ES-I3 (cell line): ENCODE data around the gene JAZF1.

Experiments used
- H3K36me3 ChIP-seq: 2 replicates; pipeline ENCODE4 v1.6.1; 2013; ENCODE audit warnings: mild to moderate bottlenecking, low read length, control low read depth, moderate library complexity; ENCODE audit not compliant: insufficient read depth
- H3K4me1 ChIP-seq: 2 replicates; pipeline ENCODE4 v1.6.1; 2013; ENCODE audit warnings: mild to moderate bottlenecking, control low read depth, low read length; ENCODE audit not compliant: insufficient read depth
- H3K9ac ChIP-seq: 2 replicates; pipeline ENCODE4 v1.6.1; 2013; ENCODE audit warnings: low read depth, mild to moderate bottlenecking, low read length, moderate library complexity
- H3K9me3 ChIP-seq: 2 replicates; pipeline ENCODE4 v1.6.1; 2013; ENCODE audit warnings: mild to moderate bottlenecking, low read length, moderate library complexity; ENCODE audit not compliant: control insufficient read depth, insufficient read depth

The JAZF1 gene

DNA sequence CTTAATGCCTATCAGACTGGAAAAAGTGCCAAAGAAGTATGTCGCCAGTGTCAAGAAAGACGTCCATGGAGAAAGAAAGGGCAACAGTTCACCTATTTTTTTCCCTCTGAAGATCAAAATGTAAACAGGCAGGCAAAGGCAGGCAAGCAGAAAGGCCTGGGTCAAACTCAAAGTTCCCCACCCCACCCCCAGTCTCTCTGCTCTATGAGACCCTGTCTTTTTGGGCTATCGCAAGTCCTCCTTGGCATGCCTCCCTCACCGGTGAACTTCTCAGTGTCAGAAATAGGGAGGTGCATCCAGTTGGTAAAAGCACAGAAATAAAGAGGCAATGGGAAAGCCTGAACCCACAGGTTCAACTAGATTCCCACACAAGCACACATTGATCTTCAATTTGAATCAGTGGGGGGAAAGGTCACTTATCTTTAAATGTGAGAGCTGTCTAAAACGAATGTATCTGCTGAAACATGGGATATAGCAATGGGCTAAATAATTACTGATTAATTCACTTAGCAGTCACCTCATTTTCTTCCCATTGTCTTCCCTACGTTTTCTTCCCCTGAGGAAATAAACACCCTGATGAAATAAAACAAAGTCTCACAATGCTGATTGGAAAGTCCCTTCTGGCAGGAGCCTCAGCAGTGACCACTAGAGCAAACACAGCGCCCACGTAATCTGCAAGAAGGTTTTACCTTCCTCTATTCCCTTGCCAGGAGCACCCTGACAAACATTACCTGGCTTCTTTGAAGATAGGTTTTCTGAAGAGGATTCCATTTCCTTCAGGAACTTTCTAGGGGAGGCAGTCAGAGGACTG is 31.1 kb downstream of the JAZF1 start:
- Histone ChIP-seq H3K36me3 (no peaks in the 10 kb centered on the region), H3K9me3 (no peaks in the 10 kb centered on the region), H3K4me1 (peaks cover 12% of the 10 kb centered on the region; the same call in 1 of the 2 replicates), H3K9ac (no peak overlapping the region)

DNA sequence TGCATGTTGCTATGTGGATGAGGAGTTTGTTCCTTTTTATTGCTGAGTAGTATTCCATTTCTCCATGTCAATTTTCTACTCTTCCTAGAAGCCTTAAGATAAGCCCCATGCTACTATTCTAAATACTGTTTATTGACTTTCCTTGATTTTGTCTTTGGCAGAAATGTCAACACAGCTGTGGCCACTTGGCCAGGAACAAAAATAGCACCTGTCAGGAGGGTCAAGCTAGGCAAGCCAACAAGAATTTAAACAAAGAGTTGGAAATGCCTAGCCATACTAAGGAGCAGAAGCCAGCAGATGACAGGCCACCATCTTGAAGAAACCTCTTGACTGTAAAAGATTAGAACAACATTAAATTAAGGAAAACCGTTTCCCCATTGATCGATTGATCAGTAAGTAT is 34.7 kb downstream of the JAZF1 start:
- peaks cover 12% of the 10 kb centered on the region; the same call in 1 of the 2 replicates for H3K4me1 ChIP-seq
- H3K36me3 ChIP-seq: no peaks in the 10 kb centered on the region
- no peak overlapping the region for H3K9ac ChIP-seq
- H3K9me3 ChIP-seq: no peaks in the 10 kb centered on the region

DNA sequence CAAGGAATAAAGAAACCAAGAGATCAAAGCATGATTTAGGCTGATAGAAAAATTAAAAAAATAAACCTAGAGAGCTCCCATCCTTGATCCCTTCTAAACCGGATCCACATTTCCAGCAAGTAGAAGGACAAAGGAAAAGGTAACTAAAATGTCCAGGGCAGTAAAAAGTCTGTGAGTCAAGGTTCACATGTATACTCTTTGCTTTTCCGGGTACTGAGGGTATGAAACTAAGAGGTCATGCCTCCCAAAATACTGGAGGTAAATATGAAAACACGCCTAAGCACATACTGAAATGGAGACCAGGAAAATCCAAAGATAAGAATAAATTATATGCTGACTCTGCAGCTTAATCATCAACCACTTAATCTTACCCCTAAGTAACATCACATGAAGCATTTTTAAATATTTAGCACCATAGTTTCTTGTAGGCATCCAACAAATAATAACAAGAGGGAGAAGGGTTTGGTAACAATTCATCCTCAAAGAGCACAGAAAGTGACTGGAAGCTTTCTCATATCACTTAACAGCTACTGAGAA is 35.4 kb downstream of the JAZF1 start:
- Histone ChIP-seq H3K36me3 (no peaks in the 10 kb centered on the region), H3K4me1 (peaks cover 10% of the 10 kb centered on the region; the same call in 1 of the 2 replicates), H3K9me3 (no peaks in the 10 kb centered on the region), H3K9ac (no peak overlapping the region)

DNA sequence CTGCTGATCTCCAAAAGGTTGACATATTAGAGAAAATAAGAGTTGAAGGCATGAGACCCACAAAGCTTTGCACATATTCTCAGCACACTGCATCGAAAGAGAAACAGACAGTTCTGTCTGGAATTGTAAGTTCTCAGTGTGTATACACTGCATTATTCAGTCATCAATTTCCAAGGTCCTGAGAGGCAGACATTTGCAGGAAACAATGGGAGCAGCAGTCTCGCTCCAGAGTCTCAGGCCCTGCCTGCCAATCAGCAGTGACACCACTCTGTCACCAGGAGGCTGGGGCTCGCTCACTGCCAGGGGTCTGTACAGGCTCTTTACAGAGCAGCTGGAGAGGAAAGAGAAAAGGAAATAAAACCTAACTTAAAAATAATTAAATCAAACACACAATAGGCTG is 36.3 kb downstream of the JAZF1 start:
- H3K9me3 ChIP-seq: no peaks in the 10 kb centered on the region
- peaks cover 1% of the 10 kb centered on the region; the same call in 1 of the 2 replicates for H3K4me1 ChIP-seq
- H3K36me3 ChIP-seq: no peaks in the 10 kb centered on the region
- H3K9ac ChIP-seq: no peak overlapping the region

DNA sequence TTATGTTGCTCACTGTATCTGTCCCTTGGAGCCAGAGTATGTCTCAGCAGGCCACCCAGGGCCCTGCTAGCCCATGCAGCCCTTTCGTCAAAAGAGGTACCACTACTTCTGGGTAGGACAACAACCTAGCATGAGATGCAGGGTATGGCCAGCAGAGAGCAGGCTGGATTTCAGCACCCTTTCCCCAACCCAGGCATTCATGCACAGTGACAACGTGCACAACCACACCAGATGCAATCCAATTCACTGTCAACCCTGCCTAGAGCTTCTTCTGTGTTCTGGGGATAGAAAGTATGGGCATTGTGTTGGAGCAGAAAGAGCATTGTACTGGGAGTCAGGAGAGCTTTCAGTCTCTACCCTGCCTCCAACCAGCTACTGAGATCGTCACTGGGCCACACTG is 37.9 kb downstream of the JAZF1 start:
- no peaks in the 10 kb centered on the region for H3K4me1 ChIP-seq
- no peak overlapping the region for H3K9ac ChIP-seq
- H3K9me3 ChIP-seq: no peaks in the 10 kb centered on the region
- H3K36me3 ChIP-seq: no peaks in the 10 kb centered on the region

DNA sequence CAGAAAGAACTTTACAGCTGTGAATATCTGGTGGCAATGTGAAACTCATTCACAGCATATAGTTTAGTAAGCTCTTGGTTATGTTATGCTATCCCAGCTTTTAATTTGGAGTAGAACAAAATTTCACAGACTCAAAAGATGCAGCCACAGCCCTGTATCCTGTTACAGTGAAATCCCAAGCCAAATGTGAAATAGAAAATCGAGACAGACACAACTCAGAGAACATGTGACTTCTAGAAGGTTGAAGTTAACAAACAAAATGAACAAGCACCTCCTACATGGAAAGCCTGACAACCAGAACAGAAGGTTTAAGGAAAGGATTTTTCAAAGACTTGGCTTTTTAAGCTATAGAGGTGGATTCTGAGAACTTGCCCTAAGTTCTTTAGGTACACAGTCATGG is 39.6 kb downstream of the JAZF1 start:
- H3K4me1 ChIP-seq: peaks cover 4% of the 10 kb centered on the region; the same call in 1 of the 2 replicates
- H3K36me3 ChIP-seq: no peaks in the 10 kb centered on the region
- no peaks in the 10 kb centered on the region for H3K9me3 ChIP-seq
- no peak overlapping the region for H3K9ac ChIP-seq

DNA sequence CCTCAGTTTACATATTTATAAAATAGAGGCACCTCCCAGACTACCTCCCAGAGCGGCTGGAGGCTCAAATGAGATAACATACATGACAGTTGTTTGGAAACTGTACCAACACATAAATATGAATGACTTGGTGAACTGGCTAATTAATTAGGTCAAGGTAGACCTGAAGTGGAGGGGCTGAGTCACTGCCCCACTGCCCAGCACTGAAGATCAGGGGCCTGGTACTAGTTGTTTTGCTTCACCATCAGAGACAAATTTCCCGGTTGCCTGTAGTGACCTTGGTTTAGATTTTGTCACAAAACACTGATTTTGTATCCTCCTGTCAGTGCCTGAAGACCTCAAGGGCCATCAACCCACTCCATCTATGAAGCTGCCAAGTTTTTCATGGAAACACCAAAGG is 41.8 kb downstream of the JAZF1 start:
- H3K4me1 ChIP-seq: peaks cover 4% of the 10 kb centered on the region; the same call in 1 of the 2 replicates

DNA sequence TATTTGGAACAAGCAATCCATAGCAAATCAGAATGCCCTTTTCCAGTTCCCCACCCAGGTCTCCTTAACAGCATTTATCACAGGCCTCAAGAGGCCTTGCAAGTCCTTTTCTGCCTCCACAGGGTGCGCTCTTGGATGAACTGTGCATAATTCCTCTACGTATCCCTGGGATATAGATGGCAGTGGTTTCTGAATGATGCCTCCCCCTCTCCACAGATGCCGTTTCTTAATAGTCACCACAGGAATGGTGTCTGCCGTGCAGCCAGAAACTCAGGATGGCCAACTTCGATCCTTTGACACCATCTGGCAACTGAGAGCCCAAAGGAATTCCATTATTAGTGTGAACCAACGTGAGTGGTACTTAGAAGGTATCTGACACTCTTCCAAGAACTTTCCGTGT is 43.1 kb downstream of the JAZF1 start:
- Histone ChIP-seq H3K36me3 (no peaks in the 10 kb centered on the region), H3K9me3 (no peaks in the 10 kb centered on the region), H3K9ac (no peak overlapping the region), H3K4me1 (peaks cover 10% of the 10 kb centered on the region; the same call in 1 of the 2 replicates)

More for the DNA sequence above, 41.8 kb downstream of the JAZF1 start:
- Histone ChIP-seq H3K9ac (no peak overlapping the region), H3K9me3 (no peaks in the 10 kb centered on the region), H3K36me3 (no peaks in the 10 kb centered on the region)

DNA sequence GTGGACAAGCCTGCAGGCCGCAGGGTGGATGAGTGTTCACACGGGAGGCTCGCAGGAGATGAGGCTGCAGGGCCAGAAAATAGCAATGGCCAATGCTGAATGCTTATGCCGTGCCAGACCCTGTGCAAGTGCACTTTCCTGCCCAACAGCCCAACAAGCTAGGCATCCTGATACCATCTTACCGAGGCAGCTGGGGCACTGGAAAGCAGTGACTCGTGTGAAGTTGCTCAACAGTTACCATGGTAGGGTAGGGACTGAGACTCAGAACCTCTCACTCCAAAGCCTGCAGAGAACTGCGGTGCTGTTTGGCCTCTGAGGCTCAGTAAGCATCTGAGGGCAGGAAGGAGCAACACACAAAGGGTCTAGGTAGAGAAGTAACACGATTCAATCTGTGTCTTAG is 43.7 kb downstream of the JAZF1 start:
- Histone ChIP-seq H3K4me1 (peaks cover 10% of the 10 kb centered on the region; the same call in 1 of the 2 replicates), H3K9me3 (no peaks in the 10 kb centered on the region), H3K36me3 (no peaks in the 10 kb centered on the region), H3K9ac (no peak overlapping the region)

DNA sequence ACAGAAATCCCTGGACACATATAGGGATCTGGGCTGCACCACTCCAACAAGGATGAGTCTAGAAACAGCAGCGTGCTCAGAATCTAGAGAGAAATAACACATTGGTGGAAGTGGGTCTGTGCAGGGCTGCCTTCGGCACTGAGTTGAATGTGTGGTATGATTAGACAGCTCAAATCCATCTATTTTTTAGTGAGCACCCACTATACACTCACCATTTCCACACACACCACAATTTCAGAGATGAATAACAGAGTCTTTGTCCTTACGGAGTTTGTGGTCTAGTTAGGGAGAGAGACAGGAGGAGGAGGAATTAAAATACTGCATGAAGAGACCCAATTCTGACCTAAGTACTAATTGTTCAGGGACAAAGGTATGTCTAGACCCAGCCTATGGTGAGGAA is 44.2 kb downstream of the JAZF1 start:
- peaks cover 10% of the 10 kb centered on the region; the same call in 1 of the 2 replicates for H3K4me1 ChIP-seq
- H3K36me3 ChIP-seq: no peaks in the 10 kb centered on the region

DNA sequence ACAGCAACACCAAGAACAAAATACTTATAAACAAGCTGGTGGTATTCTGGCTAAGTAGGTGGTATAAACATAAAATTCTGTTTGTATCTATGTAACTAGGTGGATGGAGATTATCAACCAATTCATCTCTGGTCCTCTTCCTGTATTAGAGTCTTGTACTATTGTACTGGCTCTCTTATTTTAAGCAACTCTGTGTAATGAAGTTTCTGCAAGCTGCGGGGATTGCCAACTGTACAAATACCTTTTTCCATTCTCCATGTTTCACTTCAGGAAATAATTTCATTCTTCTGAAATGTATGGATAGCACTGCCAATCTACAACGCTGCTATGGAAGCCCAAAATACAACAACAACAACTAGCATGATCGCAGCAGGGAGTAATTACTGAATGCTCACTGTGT is 44.8 kb downstream of the JAZF1 start:
- no peak overlapping the region for H3K9ac ChIP-seq
- H3K4me1 ChIP-seq: peaks cover 10% of the 10 kb centered on the region; the same call in 1 of the 2 replicates
- H3K36me3 ChIP-seq: no peaks in the 10 kb centered on the region
- no peaks in the 10 kb centered on the region for H3K9me3 ChIP-seq

More for the DNA sequence above, 44.2 kb downstream of the JAZF1 start:
- Histone ChIP-seq H3K9me3 (no peaks in the 10 kb centered on the region), H3K9ac (no peak overlapping the region)

DNA sequence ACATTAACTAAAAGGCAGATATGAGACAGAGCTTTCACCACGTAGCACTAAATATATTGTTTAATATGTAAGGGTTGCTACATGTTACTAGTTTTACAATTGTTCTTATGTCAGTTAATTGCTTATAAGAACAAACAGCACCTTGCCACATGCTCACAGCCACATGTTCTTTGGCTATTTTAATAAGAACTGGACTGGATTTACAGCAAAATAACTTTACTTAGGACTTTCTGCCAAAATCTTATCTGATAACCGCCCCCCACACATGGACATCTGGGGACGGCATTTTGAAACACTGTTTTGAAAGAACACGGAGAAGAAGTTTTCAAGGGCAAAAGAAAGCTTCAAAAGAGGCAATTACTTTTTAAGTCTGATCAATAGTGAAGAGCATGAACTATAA is 45.3 kb downstream of the JAZF1 start:
- Histone ChIP-seq H3K9ac (no peak overlapping the region), H3K36me3 (no peaks in the 10 kb centered on the region), H3K4me1 (peaks cover 10% of the 10 kb centered on the region; the same call in 1 of the 2 replicates), H3K9me3 (no peaks in the 10 kb centered on the region)

DNA sequence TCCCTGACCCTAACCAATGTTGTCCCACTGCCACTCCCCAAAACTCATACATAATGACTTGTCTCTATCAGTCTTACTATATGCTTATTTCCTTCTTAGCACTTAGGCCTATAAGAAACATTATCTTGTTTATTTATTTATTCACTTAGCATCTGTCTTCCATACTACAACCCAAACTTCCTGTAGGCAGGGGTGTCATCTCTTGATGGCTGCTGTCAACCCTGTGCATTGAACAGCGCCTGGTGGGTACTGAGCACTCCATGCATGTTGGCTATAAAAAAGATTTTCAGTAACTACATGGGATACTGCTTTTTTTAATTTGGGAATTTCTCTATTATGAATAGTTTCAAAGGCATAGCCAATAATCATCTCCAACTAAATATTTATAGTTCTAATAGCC is 46.7 kb downstream of the JAZF1 start:
- Histone ChIP-seq H3K4me1 (peaks cover 10% of the 10 kb centered on the region; the same call in 1 of the 2 replicates), H3K36me3 (no peaks in the 10 kb centered on the region), H3K9me3 (no peaks in the 10 kb centered on the region), H3K9ac (no peak overlapping the region)

DNA sequence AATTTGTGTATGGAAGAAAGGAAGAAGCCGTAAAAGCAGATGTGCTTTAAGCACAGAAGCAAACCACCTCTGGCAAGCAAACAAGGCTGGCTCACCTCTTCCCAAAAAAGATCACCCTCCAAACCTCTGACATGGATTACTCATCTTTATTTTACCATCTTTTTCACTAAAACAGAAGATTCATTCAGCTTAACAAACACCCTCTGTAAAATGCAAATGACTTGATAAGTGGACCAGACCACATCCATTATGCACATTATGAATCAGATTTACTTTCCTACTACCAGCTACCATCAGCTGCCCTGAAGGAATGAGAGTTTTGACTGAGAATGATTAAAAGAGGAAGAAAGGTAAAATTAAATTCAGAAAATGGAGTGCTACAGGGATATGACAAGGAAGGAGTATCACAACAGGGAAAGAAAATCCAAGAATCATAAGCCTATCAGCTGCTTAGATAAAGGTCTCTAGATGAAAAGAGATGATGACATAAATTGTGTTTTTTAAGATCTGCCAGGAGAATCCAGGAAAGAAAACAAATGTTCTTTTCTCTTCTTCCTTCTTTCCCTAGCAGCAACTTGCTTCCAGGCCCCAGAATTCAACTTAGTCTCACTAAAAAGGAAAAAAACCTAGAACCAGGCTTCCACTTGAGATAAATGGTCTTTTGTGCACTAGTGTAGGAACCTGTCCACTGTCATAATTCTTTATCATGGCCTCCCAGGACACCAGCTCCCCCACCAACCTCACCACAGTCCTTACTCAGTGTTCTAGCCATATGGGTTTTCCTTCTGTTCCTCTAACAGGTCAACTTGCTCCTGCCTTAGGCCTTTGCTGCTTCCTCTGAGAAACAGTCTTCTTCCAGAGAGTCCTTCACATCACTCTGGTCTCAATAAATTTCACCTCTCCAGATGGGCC is 47.4 kb downstream of the JAZF1 start:
- Histone ChIP-seq H3K9me3 (no peaks in the 10 kb centered on the region), H3K36me3 (no peaks in the 10 kb centered on the region), H3K4me1 (peaks cover 10% of the 10 kb centered on the region; the same call in 1 of the 2 replicates), H3K9ac (no peak overlapping the region)
